Left forelimb (tissue), 1 donor: ENCODE measurements around the gene COL8A1.

Source experiments
- DNase-seq: peaks from one replicate; pipeline ENCODE4 v3.0.0-alpha.2; 2018; ENCODE audit warnings: low spot score

The COL8A1 gene

DNA sequence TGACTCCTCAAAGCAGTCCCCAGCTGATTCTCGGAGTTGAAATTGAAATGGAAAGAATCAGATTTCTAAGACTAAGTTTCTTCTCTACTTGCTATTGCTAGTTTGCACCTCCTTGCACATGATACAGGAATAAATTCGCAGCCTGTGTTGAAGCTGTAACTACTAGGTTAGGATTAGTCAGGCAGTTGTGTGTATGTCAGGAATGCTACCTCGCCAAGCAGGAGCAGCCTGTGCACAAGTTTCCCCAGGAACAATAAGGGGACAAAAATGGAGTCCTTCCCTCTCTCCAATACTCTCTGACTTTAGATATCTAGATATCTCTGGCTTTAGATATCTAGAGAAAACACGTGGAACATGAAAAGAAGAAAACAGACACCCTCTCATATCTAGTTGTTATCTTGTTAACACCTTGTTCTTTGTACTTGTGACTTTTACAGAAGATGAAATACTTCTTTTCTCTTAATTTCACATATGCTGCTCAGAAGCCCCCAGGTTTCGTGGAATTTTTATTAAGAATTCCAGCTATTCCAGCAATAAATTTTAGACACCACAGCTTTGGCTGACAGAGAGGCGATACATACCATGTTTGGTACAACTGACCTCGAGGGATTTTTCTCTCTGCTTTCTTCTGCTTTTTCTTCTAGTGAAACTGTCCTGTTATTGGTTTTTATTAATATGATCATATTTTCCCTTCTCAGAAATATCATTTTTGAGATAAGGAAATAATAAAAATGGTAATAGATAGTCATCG is 123.2 kb downstream of the COL8A1 start:
- no peak for DNase-seq

DNA sequence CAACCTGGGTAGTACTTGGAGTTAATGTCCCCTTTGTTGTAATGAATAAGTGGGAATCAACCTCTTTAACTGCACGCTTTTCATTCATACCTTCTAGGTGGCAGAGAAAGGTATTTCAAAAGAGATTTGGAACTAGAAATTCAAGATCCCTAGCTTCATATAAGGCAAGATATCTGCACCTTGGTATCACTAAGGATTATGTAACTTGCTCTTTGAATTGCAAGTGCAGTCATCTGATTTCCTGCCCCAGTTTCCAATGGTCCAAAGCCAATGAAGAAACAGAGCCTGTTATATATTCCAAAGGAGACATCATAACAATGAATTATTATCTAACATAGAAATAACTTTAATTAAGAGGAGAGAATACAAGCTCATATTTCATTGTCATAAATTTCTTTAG is 124.5 kb downstream of the COL8A1 start:
- no peak for DNase-seq

DNA sequence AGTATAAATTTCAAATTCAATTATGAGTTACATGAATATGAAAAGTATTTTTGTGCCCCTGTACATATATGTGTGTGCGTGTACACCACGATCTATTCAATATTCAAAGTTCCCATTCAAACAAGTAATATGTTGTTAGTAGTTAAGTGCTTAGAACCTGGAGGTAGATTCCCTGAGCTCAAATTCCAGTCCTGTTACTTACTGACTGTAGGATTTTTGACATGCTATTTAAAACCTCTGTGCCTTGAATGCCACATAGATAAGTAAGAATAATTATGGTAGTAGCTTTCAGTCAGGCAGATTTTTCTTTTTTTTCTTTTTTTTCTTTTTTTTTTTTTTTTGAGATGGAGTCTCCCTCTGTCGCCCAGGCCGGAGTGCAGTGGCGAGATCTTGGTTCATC is 126.0 kb downstream of the COL8A1 start:
- DNase-seq: no peak

DNA sequence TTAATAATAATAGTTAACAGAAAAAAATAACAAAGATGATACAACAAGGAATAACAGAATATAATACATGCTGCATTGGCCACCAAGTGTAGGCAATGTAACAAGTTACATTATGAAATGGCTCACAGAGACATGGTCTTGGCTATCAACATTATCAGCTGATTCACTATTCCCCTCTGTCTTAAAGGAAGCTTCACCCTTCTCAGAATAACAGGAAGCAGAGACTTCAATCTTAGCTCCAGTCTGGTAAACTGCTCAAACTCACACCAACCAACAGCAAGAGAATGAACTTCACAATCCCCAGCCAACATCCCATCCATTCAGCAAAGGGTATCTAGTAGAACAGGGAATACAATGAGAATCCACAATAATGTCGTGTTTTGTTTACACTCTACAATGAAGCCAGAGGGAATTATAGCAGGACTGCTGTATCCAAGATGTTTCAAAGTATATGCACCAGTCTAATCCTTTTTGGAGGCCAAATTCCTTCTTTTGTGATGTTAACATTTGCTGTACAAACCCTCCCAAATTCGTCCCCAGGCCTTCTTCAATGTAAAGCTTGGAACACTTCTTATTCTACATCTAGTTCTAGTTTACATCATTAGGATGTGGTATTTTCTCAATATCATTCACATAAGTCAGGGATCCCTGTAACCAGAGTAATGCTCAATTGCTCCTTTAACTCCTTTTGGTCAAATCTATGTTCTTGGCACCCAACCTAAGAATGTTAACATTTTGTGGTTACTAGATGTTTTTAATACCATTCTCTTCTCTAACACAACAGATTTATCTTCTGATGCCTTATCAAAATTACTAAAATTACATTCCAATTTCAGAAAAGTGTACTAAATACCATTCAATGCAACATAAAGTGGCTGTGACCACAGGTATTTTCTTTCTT is 126.9 kb downstream of the COL8A1 start:
- no peak for DNase-seq

DNA sequence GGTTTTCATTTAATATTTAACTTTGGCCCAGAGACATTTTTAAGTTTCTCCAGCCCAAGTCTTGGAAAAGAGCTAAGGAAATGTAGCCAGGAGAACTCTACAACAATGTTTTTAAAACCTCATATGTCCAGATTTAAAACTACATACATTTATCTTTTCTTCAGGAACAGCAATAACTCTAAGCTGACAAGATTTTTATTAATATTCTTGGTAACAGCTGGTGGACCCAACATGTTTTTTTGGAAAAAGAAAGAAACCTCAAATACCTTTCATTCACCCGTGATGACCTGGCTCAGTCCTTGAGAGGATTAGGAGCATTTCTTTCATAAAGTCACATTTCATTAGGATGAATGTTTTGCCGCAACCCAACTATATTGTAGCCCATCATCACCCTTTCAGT is 128.9 kb downstream of the COL8A1 start:
- DNase-seq: no peak

DNA sequence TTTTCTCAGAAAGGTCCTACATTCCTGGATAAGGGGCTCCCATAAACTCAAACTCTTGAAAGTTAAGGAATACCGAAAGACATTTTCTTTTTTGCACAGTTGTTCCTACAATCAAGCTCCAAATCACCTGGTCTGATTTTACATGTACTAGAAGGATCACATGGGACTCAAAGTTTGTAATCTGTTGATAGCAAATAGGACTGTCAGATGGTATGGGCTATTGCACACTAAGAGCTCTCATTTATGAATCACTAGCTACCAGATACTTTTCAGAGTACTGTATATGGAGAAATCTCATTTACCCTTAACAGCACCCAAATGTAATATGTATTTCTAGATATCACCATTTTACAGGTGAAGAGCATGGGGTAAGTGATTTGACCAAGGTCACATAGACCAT is 129.7 kb downstream of the COL8A1 start:
- no peak for DNase-seq

DNA sequence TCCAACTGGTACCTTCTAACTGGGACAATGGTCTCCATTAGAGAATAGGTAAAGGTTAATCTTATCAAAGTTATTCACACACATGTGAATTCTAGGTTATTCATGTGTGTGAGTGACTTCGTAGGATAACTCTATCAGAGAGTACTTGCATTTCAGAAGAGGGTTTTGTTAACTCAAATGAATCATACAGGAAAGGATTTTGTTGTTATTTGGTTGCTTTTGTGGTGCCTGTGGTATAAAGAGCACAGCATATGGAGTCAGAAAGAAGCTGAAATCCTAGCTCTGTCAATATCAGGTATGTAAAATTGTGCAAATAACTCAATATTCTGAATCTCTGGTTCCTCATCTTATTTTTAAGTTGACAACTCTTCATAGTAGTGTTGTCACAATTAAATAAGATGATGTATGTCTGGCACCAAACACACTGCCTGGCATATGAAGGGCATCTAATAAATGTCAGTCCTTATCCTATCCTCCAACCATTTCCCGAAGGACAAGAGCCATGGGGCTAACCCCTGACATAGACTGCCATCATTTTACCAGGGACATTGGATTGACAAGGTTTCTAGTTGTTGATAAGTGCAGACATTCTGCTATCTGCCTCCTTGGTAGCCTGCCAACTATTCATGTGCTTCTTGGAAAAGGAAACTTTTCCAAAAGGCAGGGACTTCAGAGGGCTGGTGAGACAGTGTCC is 130.6 kb downstream of the COL8A1 start:
- no peak for DNase-seq

DNA sequence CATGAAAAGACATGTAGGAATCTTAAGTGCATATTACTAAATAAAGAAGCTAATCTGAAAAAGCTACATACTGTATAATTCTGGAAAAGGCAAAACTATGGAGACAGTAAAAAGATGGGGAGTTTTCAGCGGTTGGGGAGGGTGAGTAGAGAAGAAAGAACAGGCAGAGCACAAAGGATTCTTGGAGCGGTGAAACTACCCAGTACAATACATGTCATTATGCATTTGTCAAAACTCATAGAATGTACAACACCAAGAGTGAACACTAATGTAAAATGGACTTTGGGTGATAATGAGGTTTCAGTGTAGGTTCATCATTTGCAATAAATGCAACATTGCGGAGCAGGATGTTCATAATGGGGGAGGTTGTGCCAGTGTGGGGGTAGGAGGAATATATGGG is 133.8 kb downstream of the COL8A1 start:
- no peak for DNase-seq

DNA sequence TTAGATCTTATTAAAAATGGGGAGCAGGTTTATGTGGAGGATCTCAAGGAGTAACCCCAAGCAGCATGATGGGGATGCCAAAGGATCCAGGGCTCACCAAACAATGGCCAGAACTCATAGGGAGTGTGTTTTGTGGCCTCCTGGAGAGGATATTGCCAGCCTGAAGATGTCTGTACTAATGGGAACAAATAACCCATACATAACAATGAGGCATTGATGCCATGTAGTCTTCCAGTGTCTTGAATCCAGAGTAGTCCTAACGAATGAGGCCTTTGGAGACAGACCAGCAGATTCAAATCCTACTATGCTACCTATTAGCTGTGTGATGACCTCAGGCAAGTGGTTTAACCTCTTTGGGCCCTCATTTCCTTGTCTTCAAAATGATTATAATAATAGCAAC is 134.3 kb downstream of the COL8A1 start:
- DNase-seq: no peak

DNA sequence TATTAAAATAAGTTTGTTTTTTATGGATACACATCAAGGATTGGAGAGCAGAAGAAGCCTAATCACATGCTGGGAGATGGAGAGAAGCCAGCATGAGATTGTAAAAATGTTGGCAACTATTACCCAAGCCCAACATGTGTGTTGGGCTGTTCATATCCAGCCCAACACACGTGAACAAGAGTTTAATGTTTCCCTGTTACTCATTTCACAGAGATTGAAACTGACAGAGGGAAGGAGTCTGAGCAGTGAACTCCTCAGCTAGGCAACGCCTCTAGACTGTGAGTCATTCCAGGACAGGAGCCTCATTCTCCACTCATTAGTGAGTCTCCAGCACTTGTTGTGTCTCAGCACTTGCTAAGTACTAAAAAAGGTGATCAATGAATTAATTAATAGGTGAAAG is 136.1 kb downstream of the COL8A1 start:
- DNase-seq: no peak

DNA sequence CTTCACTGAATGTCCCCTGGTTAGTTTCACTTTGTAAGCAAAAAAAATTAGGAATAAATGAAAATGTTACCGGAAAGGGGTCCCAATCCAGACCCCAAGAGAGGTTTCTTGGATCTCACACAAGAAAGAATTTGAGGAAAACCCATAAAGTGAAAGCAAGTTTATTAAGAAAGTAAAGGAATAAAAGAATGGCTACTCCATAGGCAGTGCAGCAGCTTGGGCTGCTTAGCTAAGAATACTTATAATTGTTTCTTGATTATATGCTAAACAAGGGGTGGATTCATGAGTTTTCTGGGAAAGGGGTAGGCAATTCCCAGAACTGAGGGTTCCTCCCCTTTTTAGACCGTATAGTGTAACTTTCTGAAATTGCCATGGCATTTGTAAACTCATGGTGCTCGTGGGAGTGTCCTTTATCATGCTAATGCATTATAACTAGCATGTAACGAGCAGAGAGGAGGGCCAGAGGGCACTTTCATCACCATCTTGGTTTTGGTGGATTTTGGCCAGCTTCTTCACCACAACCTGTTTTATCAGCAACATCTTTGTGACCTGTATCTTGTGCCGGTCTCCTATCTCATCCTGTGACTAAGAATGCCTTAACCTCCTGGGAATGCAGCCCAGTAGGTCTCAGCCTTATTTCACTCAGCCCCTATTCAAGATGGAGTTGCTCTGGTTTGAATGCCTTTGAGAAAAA is 138.3 kb downstream of the COL8A1 start:
- no peak for DNase-seq

DNA sequence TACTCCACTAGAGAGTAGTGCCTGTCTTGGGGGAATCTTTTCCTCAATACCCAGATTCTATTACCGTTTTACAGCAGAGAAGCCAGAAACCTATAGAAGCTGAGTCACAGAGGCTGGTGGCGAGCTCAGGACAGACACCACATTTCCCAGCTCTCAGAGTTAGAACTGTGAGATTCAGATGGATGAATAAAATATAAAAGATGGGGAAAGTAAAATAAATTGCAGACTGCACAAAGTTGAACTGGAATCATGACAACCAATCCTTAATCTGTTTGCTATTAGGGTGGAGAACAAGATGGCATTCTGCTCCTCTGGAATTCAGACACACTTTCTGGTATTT is 138.8 kb downstream of the COL8A1 start:
- DNase-seq: no peak

DNA sequence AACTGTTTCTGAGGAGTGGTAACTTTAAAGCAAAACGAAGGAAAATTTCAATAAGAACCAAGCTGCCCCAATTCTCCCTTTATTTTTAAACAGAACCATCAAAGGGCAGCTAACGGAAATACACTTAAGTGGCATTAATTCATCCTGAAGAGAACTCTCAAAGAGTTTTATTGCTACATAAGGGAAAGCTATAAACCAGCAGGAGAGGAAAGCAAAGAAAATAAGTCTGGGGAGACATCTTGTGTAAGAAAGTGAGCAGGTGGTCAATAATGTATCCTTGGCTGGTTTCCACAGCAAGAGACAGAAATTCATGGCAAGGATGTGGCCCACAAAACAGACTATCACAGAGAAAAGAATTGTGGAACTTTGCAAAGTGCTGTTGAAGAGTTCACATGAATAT is 139.3 kb downstream of the COL8A1 start:
- no peak for DNase-seq

DNA sequence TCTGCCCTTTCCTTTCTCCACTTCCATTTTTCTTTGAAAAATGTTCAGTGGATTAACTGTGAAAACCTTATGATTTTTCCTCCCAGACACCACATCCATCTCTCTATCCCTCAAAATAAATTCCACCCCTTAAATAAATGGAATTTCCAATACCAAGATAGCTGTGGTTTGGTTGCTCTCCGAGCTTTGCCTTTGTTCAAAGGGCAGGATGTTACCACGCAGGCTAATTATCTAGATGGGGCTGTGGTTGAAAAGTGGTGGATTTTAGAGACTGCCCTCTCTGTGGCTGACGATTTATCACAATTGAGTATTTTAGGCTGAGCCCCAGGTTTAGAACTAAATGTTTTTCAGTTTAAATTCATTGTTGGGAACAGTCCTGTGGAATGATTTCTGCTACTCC is 142.4 kb downstream of the COL8A1 start:
- no peak for DNase-seq

DNA sequence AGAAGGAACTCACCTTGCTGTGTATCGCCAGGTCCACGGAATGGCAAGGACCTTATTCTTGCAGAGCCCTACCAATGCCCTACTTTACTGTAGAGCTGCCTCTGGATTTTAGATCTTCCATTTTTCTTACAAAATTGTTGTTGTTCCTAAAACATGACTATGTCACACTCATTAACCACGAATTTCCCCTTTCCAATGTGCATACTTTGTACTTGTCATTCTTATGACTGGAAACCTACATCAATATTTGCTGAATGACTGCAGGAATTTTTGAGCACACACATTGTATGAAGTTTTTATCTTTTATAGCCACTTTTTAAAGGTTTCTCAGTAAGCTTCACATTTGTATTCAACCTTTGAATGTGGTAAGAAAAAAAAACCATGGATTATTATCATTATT is 143.4 kb downstream of the COL8A1 start:
- no peak for DNase-seq

DNA sequence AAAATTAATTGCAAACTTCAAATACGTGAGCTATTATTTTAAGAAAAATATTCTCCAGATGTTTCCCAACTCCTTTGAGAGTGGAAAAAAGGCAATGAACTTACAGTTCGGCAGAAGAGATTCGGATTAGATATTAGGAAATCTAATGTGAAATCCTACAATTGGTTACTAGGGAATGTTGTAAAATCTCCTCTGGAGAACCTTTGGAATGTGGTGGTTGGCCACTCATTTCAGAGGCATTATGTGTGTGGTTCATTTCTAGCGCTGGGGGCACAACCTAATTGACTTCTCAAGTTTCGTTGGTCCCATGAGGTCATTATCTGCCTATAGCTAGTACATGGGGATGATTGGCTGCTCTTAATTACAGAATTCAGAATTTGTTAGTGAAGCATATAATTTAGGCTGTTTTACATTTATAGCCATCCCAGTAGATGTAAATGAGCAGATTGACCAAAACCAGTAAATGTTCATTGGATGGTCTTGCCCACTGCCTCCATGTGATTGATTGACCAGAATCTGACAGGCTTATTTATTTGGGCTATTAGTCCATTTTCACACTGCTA is 144.7 kb downstream of the COL8A1 start:
- DNase-seq: no peak

DNA sequence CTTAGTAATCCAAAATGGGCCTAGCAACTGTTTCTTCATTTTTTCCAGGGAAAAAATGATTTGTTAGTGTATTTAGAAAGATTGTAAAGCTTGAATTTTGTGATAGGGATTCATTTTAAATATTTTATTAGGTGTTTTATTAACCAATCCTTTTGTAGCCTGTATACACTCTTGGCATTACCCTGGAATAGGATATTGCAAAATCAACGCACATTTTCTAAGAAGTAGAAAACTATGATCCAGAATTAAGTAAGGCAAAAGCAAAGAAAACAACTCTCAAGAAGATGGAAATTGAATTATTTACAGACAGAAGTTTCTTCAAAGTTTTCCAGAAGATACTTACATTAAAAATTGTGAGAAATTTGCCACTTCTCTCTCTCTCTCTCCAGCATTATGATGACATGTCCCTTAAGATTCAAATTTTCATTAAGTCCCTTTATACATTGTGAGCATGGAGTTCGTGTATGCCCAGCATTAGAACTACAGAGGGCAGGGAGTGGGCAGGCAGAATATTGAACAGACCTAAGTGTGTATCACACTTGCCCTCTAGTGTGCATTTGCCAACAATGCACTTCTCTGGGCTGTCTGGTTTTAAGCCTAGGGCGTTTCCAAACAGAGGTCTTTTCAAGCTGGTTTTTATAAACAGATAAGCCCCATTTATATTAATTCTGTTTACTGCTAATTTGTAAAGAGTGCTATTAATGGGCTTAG is 150.8 kb downstream of the COL8A1 start:
- DNase-seq: no peak

DNA sequence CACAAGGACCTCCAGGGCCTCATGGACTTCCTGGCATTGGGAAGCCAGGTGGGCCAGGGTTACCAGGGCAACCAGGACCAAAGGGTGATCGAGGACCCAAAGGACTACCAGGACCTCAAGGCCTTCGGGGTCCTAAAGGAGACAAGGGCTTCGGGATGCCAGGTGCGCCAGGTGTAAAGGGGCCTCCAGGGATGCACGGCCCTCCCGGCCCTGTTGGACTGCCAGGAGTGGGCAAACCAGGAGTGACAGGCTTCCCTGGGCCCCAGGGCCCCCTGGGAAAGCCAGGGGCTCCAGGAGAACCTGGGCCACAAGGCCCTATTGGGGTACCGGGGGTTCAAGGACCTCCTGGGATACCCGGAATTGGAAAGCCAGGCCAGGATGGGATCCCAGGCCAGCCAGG is 156.1 kb downstream of the COL8A1 start:
- DNase-seq: no peak

DNA sequence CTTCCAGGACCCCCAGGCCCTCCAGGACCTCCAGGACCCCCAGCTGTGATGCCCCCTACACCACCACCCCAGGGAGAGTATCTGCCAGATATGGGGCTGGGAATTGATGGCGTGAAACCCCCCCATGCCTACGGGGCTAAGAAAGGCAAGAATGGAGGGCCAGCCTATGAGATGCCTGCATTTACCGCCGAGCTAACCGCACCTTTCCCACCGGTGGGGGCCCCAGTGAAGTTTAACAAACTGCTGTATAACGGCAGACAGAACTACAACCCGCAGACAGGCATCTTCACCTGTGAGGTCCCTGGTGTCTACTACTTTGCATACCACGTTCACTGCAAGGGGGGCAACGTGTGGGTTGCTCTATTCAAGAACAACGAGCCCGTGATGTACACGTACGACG is 157.2 kb downstream of the COL8A1 start:
- no peak for DNase-seq

DNA sequence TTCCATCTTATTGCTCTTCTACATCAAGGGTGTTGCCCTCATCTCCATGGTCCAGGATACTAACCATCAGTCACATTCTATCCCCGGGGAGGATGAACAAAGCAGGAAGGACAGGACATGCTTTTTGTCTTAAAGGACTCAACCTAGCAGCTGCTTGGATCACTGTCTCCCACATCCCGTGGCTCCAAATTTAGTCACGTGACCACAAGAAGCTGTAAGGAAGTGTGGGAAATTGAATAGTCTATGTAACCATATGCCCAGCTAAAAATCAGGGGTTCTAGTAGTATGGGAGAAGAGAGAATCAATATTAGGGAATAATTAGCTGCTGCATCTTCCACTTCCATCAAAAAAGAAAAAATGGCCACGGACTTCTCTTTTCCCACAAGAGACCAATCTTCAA is 161.0 kb downstream of the COL8A1 start:
- DNase-seq: no peak

DNA sequence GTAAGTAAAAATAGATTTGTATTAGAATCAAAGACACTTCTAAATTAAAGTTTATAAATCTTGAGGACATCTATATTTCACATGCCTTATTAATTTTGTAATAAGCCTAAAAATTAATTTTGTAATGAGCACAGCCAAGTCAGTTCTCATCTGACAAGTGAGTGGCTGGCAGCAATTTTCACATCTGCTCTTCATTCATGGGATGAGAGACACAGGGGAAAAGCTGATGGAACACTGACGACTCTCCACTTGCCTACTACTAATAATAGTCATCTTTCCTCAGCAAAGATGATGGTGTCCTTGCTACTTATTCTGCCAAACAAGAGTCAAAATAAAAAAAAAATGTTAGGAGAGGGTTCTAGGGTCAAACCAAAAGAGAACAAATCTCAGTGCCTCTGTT is 164.9 kb downstream of the COL8A1 start:
- DNase-seq: no peak
